Activated CD4-positive, alpha-beta T cell treated with anti-CD3 and anti-CD28 coated beads, Interleukin-2, amount 10 ng/mL, durations not matched to agents 7 days and 5 days (primary cell): Measurements from ENCODE around the gene LMAN2L. TPM values are rescaled to one million over a fixed set of nuclear protein-coding genes. Genes with fewer than 3 reads are reported as not detected.

Experiments
- CTCF ChIA-PET: fragments of 350-600 bp; sonication (Branson Sonifier 250); formaldehyde crosslinking; loops from one replicate; lab custom pipeline; 2021; ENCODE audit warnings: antibody characterized with exemption; lab: Charles Lee
- POLR2A ChIA-PET: fragments of 350-600 bp; sonication (Branson Sonifier 250); formaldehyde crosslinking; loops from one replicate; lab custom pipeline; 2021; ENCODE audit warnings: antibody characterized with exemption; lab: Charles Lee
- DNase-seq: peaks from one replicate; pipeline ENCODE4 v3.0.0-alpha.2; 2020
- H3K27ac Mint-ChIP-seq: one replicate; pipeline ENCODE4 v1.8.0; 2021; ENCODE audit warnings: mild to moderate bottlenecking, moderate library complexity, mixed read lengths
- H3K27me3 Mint-ChIP-seq: one replicate; pipeline ENCODE4 v1.8.0; 2021; ENCODE audit warnings: mixed read lengths
- H3K36me3 Mint-ChIP-seq: one replicate; pipeline ENCODE4 v1.8.0; 2021; ENCODE audit warnings: low read depth, mixed read lengths
- H3K4me1 Mint-ChIP-seq: one replicate; pipeline ENCODE4 v1.8.0; 2021; ENCODE audit warnings: mixed read lengths
- H3K4me3 Mint-ChIP-seq: one replicate; pipeline ENCODE4 v1.8.0; 2021; ENCODE audit warnings: mild to moderate bottlenecking, moderate library complexity, mixed read lengths
- H3K9me3 Mint-ChIP-seq: one replicate; pipeline ENCODE4 v1.8.0; 2021; ENCODE audit warnings: mixed read lengths
- total RNA-seq, 2 experiments: library from RNA; stranded (reverse); gene quantifications; one replicate each; pipeline ENCODE4 v1.2.3, GENCODE V29; 2021

LMAN2L gene, protein sequence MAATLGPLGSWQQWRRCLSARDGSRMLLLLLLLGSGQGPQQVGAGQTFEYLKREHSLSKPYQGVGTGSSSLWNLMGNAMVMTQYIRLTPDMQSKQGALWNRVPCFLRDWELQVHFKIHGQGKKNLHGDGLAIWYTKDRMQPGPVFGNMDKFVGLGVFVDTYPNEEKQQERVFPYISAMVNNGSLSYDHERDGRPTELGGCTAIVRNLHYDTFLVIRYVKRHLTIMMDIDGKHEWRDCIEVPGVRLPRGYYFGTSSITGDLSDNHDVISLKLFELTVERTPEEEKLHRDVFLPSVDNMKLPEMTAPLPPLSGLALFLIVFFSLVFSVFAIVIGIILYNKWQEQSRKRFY
- 1 to 10 TPM; 7.5 to 8.0 TPM for total RNA-seq

DNA sequence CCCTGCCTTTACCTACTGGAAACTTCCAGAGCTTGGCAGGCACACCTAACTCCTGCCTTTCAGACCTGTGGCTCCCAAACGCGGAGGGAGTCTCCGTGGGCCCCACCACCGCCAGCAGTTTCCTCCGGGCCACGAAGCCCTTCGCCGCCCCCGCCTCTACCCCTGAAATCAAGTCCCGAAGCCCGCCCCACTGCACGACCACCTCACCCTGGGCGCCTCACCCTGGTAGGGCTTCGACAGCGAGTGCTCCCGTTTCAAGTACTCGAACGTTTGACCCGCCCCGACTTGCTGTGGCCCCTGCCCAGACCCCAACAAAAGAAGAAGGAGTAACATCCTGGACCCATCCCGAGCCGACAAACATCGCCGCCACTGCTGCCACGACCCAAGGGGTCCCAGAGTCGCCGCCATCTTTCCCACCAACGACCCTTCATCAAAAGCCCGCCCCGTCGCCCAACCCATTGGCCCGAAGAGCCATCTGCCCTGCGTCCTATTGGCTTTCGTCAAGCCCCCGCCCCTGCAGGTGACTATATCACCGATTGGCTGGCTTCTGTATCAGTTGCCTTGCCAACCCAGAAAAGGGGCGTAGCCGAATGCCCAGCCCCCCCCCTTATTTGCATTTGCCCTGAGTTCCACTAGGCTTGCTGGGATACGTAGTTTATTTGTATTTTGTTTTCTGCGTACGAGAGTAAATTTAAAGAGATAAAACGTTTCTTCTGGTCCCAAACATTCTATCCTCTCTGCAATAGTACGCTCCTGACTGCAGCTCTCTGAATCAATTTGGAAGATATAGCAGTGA, at the start of gene LMAN2L:
TSS of gene LMAN2L (minus strand) at position 432 of the 796 bp plus-strand sequence. CDS start at position 408, 24 bp downstream.
- peaks cover 2% of the 10 kb centered on the region for H3K27me3 Mint-ChIP-seq
- peak within 1 kb of the TSS; percentile 89 for H3K27ac Mint-ChIP-seq
- peaks cover 9% of the 10 kb centered on the region for H3K36me3 Mint-ChIP-seq
- CTCF ChIA-PET = interaction anchor here (7.3 kb wide), 1 partner anchor 21 kb away, joined by 28 read pairs; the partner anchor contains the start of gene CNNM4
- H3K4me1 Mint-ChIP-seq = peaks cover 43% of the 10 kb centered on the region
- DNase-seq = peak; percentile 99
- POLR2A ChIA-PET = no interaction called here
- H3K4me3 Mint-ChIP-seq = peak within 1 kb of the TSS; percentile 94
- H3K9me3 Mint-ChIP-seq = no peaks in the 10 kb centered on the region

DNA sequence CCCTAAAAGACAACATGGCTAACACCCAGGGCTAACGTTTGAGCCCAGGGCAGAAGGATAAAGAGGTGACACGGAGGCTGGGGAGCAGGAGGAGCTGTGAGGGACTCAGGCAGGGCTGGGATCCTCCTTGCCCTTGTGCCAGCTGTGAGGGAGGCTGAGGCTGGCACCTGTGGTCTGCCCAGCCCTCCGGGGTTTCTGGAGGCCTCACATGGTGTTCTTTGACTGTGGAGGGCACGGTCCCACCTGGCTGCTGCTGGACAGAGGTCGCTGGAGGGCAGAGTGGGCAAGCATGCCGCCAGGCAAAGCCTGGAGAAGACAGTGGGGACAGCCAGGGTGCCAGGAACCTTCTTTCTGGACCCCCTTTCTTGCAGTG, 49.4 kb upstream of the LMAN2L start:
- no peaks in the 10 kb centered on the region for H3K9me3 Mint-ChIP-seq

DNA sequence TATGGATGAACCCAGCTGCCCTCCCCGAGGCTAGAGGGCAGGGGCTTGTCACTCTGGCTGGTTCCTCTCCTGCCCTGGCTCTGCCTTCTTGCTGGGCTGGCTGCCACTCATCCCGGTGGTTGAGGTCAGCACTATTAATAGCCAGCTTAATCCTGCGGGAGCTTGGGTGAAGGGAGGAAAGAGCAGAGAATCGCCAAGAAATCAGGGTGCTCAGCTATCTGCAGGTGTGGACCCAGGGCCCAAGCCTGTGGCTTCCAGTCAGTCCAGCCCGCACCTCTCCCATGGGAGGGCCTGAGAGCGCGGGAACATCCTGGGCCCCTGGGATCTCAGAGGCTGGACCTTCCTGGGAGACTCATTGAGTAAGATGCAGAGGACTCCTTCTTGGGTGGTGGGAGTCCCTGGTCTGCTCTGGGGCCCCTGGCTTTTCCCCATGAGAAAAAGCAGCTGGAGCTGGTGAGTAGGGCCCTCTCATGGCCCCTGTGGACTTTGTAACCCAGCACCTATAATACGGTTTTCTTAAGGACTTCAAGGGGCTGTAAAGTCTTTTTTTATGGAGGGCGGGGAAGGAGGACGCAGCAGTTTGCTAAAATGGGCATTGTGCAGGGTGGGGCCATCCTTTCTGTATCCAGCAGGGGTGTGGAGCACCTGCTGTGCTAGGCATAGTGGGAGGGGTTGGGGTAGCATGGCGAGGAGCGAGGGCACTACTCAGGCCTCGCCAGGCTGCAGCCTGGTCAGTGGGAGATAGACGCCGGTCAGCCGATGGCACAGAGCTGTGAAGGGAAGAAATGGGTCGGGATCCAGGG, 48.8 kb upstream of the LMAN2L start:
- CTCF ChIA-PET = interaction anchor here (1.1 to 1.9 kb wide), 4 partner anchors 10 to 27 kb away, joined by 3 to 5 read pairs (median 4); partner anchors contain the start of gene CNNM4
- H3K4me1 Mint-ChIP-seq = no peaks in the 10 kb centered on the region
- POLR2A ChIA-PET = no interaction called here

More for the DNA sequence above, 49.4 kb upstream of the LMAN2L start:
- H3K27me3 Mint-ChIP-seq = no peaks in the 10 kb centered on the region
- ChIA-PET CTCF (interaction anchor here (1.9 kb wide), 1 partner anchor 11 kb away, joined by 4 read pairs; no protein-coding TSS in a partner anchor), POLR2A (no interaction called here)
- H3K36me3 Mint-ChIP-seq = no peaks in the 10 kb centered on the region
- no peaks in the 10 kb centered on the region for H3K4me1 Mint-ChIP-seq
- no peak overlapping the region for H3K4me3 Mint-ChIP-seq
- no peak overlapping the region for H3K27ac Mint-ChIP-seq
- DNase-seq = no peak

DNA sequence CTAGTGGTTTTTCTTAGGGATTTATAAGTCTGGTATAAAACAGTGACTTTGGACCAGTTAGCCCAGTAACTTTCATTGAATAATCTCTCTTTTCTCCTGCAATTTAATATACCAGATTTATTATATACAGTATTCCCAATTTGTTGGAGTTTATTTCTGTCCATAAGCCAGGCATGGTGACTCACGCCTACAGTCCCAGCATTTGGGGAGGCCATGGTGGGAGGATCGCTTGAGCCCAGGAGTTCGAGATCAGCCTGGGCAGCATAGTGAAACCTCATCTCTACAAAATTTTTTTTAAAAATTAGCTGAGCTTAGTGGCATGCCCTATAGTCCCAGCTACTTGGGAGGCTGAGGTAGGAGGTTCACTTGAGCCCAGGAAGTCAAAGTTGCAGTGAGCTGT, 47.5 kb upstream of the LMAN2L start:
- peaks cover 2% of the 10 kb centered on the region for H3K27me3 Mint-ChIP-seq

More for the DNA sequence above, 48.8 kb upstream of the LMAN2L start:
- H3K9me3 Mint-ChIP-seq = no peaks in the 10 kb centered on the region
- DNase-seq = no peak
- H3K36me3 Mint-ChIP-seq = no peaks in the 10 kb centered on the region
- no peaks in the 10 kb centered on the region for H3K27me3 Mint-ChIP-seq
- H3K27ac Mint-ChIP-seq = no peak overlapping the region
- H3K4me3 Mint-ChIP-seq = no peak overlapping the region

DNA sequence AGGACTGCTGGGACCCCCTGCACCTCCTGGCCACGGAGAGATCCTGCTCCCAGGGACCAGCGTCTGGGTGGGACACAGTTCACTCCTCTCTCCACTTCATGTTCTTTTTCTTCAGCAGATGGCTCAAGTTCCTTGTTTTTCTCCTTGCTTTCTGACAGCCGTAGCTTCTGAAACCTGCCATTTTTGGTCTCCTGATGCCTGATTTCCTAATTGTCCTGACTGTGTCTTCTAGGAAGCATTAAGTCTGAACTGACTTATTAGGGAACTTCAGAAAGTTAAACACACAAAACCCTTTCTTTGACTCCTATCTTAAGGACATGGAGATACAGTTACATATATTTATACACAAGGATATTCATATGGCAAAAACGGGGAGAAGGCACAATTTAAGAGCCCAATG, 43.5 kb upstream of the LMAN2L start:
- no peak overlapping the region for H3K4me3 Mint-ChIP-seq
- peaks cover 2% of the 10 kb centered on the region for H3K27me3 Mint-ChIP-seq
- DNase-seq = no peak
- H3K36me3 Mint-ChIP-seq = no peaks in the 10 kb centered on the region
- ChIA-PET CTCF (interaction anchor here (1.0 to 2.3 kb wide), 2 partner anchors 8 to 22 kb away, joined by 3 to 10 read pairs; no protein-coding TSS in a partner anchor), POLR2A (interaction anchor here (0.7 kb wide), 1 partner anchor 183 kb away, joined by 3 read pairs; no protein-coding TSS in a partner anchor)
- no peak overlapping the region for H3K27ac Mint-ChIP-seq
- no peaks in the 10 kb centered on the region for H3K4me1 Mint-ChIP-seq
- no peaks in the 10 kb centered on the region for H3K9me3 Mint-ChIP-seq

More for the DNA sequence above, 47.5 kb upstream of the LMAN2L start:
- Mint-ChIP-seq H3K36me3 (no peaks in the 10 kb centered on the region), H3K9me3 (no peaks in the 10 kb centered on the region), H3K27ac (no peak overlapping the region), H3K4me1 (no peaks in the 10 kb centered on the region), H3K4me3 (no peak overlapping the region)
- CTCF ChIA-PET = interaction anchor here (0.9 to 1.5 kb wide), 4 partner anchors 19 to 166 kb away, joined by 3 to 5 read pairs (median 3); partner anchors contain the start of gene CNNM4
- POLR2A ChIA-PET = no interaction called here
- DNase-seq = no peak

DNA sequence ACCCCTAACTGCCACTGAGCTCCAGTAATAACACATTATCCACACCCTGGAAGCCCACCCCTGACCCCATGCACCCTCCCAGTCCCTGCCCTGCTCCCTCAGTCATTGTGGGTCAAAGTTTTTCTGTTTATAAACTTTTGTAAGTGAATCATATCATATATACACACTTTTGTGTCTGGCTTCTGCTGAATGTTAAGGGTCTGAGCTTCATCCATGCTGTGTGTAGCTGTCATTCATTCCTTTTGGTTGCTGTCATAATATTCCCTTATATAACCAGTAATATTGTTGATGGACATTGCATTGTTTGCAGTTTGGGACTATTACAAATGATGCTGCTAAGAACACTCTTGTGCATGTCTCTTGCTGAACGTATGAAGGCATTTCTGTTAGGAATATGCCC, 35.3 kb upstream of the LMAN2L start:
- Mint-ChIP-seq H3K27me3 (no peaks in the 10 kb centered on the region), H3K4me3 (peak overlapping the region; percentile 2), H3K9me3 (no peaks in the 10 kb centered on the region), H3K27ac (peak overlapping the region; percentile 44), H3K4me1 (peaks cover 29% of the 10 kb centered on the region), H3K36me3 (no peaks in the 10 kb centered on the region)
- POLR2A ChIA-PET = no interaction called here
- DNase-seq = no peak
- CTCF ChIA-PET = interaction anchor here (1.8 to 3.5 kb wide), 3 partner anchors 9 to 25 kb away, joined by 6 to 23 read pairs (median 10); partner anchors contain the start of gene CNNM4

DNA sequence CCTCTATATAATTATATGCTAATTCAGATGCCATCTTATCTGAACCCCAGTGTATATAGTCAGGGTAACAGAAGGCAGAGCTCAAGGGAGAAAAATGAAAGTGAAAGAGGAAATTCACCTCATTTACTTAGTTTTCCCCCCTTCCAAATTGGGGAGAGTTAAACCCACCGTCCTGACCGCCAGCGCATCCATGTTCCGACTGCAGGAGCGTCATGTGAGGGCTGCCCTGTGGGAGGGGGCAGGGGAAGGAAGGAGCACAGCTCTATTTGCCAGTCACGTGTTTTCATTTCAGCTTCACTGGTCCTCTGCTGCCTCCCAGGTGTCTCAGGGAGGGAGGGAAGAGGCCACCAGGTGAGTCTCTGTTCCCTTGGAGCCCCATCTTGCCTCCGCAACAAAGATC, 34.1 kb upstream of the LMAN2L start:
- H3K27ac Mint-ChIP-seq = peak overlapping the region; percentile 90
- DNase-seq = peak; percentile 70
- CTCF ChIA-PET = interaction anchor here (0.6 to 3.5 kb wide), 8 partner anchors 10 to 84 kb away, joined by 3 to 23 read pairs (median 5); partner anchors contain the start of genes ANKRD39 and CNNM4
- no peaks in the 10 kb centered on the region for H3K27me3 Mint-ChIP-seq
- POLR2A ChIA-PET = interaction anchor here (0.6 kb wide), 1 partner anchor 47 kb away, joined by 3 read pairs; no protein-coding TSS in a partner anchor
- no peaks in the 10 kb centered on the region for H3K36me3 Mint-ChIP-seq
- peak overlapping the region; percentile 76 for H3K4me3 Mint-ChIP-seq
- H3K4me1 Mint-ChIP-seq = peaks cover 29% of the 10 kb centered on the region
- H3K9me3 Mint-ChIP-seq = no peaks in the 10 kb centered on the region

DNA sequence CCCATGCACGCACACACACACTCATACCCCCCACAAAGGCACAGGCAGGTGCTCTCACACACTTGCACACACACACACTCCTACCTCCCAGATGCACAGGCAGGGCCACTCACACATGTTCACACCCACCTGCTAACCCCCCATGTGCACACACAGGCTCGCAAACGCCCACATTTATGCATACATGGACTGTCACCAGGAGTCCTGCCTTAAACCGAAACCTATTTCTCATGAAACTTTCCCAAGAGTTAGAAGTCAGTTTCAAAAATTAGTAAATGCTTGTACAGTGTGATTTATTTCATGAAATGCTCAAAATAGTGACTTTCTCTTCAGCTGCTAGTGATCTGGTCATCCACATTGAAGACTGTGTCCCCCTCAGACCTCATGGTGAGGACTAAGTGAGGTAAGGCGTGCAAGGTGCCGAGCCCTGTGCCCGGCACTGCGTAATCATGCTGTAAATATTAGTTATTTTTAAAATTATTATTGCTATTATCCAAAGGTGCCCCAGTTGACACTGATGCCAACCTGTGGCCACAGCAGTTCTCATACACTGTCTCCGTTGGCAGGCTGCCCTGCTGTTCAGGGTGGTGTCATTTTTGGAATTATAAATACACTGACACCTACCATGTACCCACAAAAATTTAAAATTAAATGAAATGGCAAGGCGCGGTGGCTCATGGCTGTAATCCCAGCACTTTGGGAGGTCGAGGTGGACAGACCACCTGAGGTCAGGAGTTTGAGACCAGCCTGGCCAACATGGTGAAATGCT, 33.2 kb upstream of the LMAN2L start:
- DNase-seq = no peak
- Mint-ChIP-seq H3K4me3 (peak overlapping the region; percentile 36), H3K36me3 (no peaks in the 10 kb centered on the region)

DNA sequence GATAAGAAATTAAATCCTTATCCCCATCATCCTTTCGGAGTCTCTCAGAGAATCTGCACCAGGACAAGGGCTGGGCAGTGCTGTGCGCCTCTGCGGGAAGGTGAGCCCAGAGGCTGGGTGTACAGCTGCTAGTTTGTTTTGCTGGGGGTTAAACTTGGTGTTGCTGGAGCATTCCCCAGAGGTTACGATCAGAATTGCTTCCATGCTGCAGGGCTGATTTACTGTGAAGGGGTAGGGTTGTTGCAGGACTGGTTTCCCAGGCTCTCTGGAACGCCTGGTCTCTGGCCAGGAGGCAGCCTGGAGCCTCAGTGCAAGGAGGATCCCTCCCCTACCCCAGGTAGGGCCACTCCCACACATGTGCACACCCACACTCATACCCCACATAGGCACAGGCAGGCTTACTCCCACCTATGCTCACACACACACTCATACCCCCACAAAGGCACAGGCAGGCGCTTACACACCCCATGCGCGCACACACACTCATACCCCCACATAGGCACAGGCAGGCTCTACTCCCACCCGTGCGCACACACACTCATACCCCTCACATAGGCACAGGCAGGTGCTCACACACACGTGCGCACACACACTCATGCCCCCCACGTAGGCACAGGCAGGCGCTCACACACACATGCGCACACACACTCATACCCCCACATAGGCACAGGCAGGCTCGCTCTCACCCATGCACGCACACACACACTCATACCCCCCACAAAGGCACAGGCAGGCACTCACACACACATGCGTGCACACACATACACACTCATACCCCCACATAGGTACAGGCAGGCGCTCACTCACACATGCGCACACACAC, 32.1 kb upstream of the LMAN2L start:
- no peak for DNase-seq
- ChIA-PET POLR2A (no interaction called here), CTCF (no interaction called here)
- Mint-ChIP-seq H3K27me3 (no peaks in the 10 kb centered on the region), H3K4me3 (no peak overlapping the region), H3K4me1 (peaks cover 34% of the 10 kb centered on the region), H3K36me3 (no peaks in the 10 kb centered on the region), H3K9me3 (no peaks in the 10 kb centered on the region), H3K27ac (no peak overlapping the region)

More for the DNA sequence above, 33.2 kb upstream of the LMAN2L start:
- Mint-ChIP-seq H3K4me1 (peaks cover 33% of the 10 kb centered on the region), H3K27ac (peak overlapping the region; percentile 41), H3K27me3 (no peaks in the 10 kb centered on the region), H3K9me3 (no peaks in the 10 kb centered on the region)
- CTCF ChIA-PET = interaction anchor here (0.7 to 3.5 kb wide), 6 partner anchors 10 to 27 kb away, joined by 3 to 23 read pairs (median 6); partner anchors contain the start of gene CNNM4
- POLR2A ChIA-PET = no interaction called here

DNA sequence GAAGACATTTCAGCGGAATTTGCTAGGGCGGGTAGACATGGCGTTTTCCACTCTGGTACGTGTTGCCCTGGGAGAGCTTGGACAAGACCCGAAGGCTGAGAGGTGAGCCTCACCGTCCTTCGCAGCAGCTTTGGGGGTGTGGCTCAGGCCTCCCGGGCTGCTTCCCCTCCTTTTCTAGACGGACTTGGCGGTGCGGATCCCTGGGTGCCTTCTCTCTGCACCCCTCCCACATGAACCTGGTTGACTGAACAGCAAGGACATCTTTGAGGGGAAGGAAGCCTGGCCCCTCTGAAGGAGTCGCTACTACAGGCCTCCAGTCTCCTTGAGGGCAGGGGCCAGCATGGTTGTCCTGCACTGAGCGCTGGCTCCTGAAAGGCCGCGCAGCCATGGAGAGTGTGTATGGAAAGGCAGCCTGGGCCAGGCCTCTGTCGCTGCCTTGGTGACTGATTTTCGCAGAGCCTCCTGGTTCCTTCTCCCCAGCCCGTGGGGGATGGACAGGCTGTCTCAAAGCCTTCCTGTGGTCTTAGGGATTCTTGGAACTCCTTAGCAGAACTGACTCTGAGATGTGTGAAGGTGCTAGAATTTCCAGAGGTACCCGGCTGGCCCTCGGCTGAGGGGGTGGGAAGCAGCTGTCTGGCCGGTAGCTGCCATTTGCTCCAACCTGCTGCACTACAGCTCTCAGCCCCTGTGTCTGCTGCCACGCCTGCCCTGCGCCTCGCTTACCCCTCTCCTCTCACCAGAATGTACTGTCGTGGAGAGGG, 30.8 kb upstream of the LMAN2L start:
- no peaks in the 10 kb centered on the region for H3K9me3 Mint-ChIP-seq
- peaks cover 43% of the 10 kb centered on the region for H3K4me1 Mint-ChIP-seq
- no peak overlapping the region for H3K4me3 Mint-ChIP-seq
- H3K27ac Mint-ChIP-seq = no peak overlapping the region
- ChIA-PET POLR2A (no interaction called here), CTCF (interaction anchor here (2.0 to 2.4 kb wide), 2 partner anchors 9 to 10 kb away, joined by 4 to 12 read pairs; partner anchors contain the start of gene CNNM4)
- no peaks in the 10 kb centered on the region for H3K27me3 Mint-ChIP-seq
- peaks cover 2% of the 10 kb centered on the region for H3K36me3 Mint-ChIP-seq
- no peak for DNase-seq
